Right ventricle myocardium superior (tissue), 1 donor: ENCODE measurements around the gene CTNNA2. TPM values are rescaled to one million over a fixed set of nuclear protein-coding genes. Genes with fewer than 3 reads are reported as not detected.
A peak's percentile ranks its signal among the peaks of the same experiment; 100 is the strongest.
"Not testable (repeated sequence)": the region's sequence is repeated elsewhere in the genome, so short reads cannot be mapped to it uniquely, and the experiment has no call there.

Experiments
- ATAC-seq: fragments of 200-7000 bp; cut with Tn5 transposase; one replicate; pipeline ENCODE4 v1.9.1; 2020; ENCODE audit warnings: mild to moderate bottlenecking; ENCODE audit not compliant: poor library complexity
- DNase-seq: peaks from one replicate; pipeline ENCODE4 v3.0.0-alpha.2; 2020
- intact Hi-C: fragments of 100-400 bp; cut with DNase I; formaldehyde crosslinking; loops from one replicate; pipeline ENCODE4 v1.11.2; 2022
- total RNA-seq: library from RNA; stranded (reverse); fragmentation: NEBNext Ultra II Directional; extraction: Animal tissue kit (Norgen Biotek cat#: 25700); gene quantifications from one replicate; pipeline ENCODE4 v1.2.1, GENCODE V29; 2021
- donor health status: DM: no; HTN: yes; CAD: no; lungs with severe emphysema.

The CTNNA2 gene
- total RNA-seq, 1 donor from 2014 or later, result not detected

DNA sequence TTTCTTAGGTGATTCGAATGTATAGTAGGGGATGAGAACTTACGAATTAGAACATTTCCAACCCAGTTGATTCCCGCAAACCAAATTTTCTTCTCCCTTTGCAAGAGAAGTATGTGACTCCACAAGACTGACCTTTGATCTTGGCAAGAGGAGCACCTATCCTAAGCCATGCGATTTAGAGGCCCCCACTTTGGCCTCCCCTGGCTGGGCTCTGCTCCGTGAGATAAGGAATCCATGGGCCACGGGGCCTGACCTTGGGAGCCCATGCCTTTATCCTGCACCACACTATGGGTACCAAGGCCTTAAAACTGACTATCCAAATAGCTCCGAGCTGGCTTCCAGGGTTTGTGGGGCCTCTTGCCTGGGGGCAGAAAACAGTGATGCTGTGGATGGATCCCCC is 656.0 kb downstream of the CTNNA2 start:
- intact Hi-C loops, result no loop called here
- DNase-seq (no peak), ATAC-seq (no peak)

DNA sequence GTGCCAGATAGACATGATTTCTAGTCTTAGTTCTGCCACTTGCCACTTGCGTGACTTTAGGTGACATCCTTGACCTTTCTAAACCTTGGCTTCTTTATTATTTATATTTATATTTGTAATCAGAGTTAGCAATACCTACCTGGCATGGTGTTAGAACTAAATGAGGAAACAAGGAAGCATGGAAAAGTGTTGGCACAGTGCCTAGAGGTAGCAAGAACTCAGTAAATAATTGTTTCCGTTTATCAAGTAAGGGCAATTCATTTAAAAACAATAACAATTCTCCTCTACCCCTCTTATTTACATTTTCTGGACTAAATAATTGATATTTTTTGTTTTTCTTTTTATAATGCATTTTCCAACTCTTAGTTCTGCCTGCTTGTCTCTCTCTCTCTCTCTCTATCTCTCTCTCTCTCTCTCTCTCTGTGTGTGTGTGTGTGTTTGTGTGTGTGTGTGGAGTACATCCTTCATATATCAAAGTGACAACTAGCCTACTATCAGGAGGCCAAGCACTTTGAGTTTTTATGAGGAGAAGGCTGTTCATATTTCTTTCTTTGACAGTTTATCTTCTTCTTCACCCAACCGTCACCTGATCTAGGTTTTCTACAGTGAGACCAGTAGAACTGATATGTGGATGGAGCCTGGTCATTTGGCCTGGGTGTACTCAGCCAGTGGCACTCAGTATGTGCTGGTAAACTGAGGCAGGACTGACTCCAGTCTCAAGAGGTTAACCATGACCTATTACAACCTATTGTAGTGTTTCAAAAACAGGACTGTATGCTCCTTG is 657.2 kb downstream of the CTNNA2 start:
- no peak for DNase-seq
- ATAC-seq, result no peak
- intact Hi-C loops, result no loop called here

DNA sequence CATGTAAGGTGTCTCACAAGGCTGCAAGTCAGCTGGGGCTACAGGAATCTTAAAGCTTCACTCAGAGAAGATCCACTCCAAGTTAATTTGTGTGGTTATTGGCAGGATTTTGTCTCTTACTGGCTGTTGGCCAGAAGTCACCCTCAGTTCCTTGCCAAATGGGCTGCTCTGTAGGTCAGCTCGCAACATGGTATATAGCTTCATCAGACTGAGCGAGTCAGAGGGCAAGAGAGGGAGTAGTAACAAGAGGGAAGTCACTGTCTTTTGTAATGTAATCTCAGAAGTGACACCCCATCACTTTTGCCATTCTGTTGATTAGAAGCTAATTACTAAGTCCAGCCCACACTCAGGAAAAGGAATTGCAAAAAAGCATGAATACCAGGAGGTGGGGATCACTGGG is 672.2 kb downstream of the CTNNA2 start:
- DNase-seq, result no peak
- no peak for ATAC-seq
- intact Hi-C loops, result no loop called here

DNA sequence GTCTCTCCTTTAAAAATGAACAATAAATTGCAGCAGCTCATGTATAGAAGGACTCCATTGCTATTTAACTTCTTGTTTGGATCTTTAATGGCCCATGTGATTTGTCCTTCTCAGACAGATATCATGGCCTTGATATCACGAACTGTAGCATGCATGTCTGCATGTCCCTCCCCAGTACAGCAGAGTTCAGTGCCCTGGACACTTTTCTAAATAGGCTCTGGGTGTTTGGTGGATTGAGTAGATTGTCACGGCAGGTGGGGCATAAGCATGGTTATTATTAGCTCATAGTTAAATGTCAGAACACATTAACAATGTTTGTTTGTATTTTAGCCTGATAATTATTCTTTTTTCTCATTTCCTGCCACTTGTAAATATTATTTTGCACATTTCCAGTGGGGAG is 673.4 kb downstream of the CTNNA2 start:
- DNase-seq (no peak), ATAC-seq (peak; percentile 45)
- intact Hi-C loops, result no loop called here

DNA sequence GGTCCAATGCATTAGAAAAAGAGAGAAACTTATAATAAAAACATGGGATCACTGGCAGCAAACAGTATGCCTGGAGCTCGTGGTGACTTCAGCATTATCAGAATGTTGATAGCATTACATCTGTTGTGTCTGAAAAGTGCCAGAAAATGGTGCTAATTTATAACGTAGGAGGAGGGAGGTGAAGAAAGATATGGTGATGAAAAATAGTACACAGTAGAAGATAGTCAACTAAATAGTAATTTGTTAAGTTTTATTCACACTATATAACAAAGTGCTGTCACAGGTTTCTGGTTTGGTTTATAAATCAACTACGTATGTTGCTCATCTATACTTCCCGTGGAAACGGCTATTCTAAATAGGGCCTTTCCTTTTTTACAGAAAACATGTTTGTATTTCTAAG is 674.3 kb downstream of the CTNNA2 start:
- DNase-seq (no peak), ATAC-seq (no peak)
- intact Hi-C loops, result no loop called here

DNA sequence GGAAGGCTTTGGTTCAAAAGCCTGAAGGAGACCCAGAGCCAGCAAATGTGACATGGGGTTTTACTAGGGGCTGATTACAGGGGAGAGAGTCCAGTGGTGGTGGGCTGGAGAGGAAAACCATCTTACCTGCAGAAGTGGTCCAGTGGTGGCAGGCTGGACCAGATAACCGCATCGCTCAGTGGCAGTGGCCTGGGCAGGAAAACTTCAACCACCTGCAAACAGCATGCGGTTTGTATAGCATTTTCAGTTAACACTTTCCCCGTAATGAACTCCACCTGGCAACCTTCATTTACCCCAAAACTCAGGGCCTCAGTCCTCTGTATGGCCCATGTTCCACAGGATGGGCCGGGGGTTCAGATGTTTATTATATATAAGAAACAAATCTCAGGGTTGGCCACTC is 677.3 kb downstream of the CTNNA2 start:
- intact Hi-C loops, result no loop called here
- DNase-seq (no peak), ATAC-seq (no peak)

DNA sequence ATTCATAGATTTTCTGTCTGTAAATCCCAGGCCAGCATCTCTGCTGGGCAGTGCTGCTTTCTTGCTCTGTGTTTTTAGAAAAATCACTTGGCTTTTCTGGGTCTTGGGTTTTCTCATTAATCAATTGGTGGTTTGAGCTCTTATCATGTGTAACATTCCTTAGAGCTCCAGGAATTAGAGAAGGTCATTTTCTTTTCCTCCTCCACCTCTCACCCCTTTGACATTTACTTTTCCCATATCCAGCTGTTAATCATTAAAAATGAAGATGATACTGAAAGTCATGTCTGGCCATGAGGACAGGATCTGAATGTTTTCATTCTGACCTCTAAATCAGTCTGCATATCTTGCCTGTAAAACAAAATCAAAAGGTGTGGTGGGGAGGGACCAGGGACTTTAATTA is 680.7 kb downstream of the CTNNA2 start:
- intact Hi-C loops, result no loop called here
- ATAC-seq, result no peak

DNA sequence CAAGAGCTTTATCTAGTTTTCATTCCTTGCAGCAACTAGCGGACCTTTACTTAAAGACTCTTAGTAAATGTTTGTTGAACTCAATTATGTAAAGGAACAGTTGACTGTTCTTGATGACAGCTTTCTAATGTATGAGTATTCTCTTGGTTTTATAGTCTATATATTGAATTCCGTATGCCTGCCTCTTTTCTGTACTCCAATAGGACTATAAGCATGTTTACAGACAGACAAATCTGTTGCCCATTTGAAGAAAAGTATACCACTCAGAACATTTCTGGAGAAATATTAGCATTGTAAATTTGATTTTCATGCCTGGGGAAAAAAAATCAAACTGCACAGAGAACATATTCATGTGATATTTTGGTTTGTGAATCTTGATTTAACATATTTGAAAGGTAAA is 682.2 kb downstream of the CTNNA2 start:
- no peak for ATAC-seq

More for the DNA sequence above, 680.7 kb downstream of the CTNNA2 start:
- no peak for DNase-seq

DNA sequence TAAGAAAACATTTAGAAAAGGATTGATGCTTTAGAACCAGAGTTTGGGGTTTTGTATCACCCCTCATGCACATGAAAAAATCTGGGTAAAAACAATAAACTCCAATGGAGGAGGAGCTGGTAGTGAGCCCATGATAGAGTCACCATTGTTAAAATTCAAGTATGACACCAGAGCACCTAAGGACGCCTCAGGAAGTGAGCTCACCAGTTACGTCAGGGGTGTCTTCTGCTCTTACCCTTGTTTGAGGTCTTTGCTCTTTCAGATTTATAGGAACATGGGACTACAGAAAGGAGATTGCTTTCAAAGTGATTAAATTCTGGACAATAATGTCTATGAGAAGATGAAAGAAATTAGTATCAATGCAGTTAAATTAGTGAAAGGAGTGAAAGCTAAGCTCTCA is 685.2 kb downstream of the CTNNA2 start:
- ATAC-seq (no peak), DNase-seq (no peak)
- intact Hi-C loops, result no loop called here

More for the DNA sequence above, 682.2 kb downstream of the CTNNA2 start:
- no peak for DNase-seq
- intact Hi-C loops, result no loop called here

DNA sequence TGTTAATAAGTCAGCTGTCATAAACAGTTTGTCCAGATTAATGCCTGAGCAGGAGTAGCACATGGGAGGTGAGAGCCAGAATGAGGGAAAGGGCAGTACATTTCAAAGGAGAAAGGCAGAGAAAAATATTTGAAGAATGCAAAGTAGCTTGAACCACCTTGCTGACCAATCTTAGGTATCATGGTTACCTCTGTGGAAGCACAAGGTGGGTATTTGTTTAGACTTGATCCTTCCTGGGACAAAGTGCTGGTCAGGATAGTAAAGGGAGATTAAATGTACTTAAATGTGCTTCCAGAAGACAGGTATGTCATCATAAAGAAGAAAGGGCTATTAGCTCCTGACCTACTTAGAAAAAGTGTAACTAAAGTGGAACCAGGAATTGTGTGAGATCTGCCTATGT is 686.7 kb downstream of the CTNNA2 start:
- ATAC-seq, result no peak
- intact Hi-C loops, result no loop called here
- no peak for DNase-seq

DNA sequence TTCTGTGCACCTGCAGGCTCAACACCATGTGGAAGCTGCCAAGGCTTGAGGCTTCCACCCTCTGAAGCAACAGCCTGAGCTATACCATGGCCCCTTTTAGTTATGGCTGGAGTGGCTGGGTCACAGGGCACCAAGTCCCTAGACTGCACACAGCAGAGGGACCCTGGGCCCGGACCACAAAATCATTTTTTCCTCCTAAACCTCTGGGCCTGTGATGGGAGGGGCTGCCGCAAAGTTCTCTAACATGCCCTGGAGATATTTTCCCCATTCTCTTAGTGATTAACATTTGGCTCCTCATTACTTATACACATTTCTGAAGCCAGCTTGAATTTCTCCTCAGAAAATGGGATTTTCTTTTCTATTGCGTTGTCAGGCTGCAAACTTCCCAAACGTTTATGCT is 691.1 kb downstream of the CTNNA2 start:
- intact Hi-C loops, ATAC-seq, DNase-seq: not testable (repeated sequence)

DNA sequence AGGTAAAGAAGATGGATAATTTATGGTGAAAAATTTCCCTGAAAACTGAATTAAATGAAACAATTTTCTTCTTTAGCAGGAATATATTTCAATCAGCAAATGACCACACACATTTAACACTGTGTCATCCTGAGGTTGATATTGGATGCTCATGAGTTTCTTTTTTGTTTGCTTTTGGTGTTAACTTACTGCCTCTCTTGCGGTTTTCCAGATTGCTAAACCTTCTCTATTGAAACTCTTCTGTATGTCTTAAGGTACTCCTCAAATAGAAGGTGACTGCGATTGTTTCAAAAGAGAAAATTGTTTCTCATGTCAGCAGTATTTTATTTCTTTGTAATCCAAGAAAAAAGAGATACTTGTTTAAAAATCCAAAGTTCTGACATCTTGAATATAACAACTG is 692.6 kb downstream of the CTNNA2 start:
- no peak for DNase-seq
- no peak for ATAC-seq
- intact Hi-C loops, result no loop called here

DNA sequence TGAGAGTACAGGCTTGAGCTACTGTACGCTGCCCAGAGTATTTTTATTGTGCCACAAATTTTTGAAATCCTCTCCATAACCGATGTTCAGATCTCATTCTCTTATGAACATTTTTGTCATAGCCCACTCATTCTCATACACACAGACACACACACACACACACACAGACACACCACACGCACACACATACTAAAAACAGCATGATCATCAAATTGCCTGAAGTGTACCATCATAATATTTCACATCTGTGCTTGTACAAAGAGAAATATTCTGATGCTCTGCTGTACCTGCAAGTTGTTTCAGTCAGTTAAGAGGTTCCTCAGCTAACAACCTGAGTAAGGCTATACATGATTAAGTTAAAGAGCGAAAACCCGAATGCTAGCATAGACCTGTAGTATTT is 696.6 kb downstream of the CTNNA2 start:
- intact Hi-C loops, result no loop called here
- DNase-seq (no peak), ATAC-seq (no peak)

DNA sequence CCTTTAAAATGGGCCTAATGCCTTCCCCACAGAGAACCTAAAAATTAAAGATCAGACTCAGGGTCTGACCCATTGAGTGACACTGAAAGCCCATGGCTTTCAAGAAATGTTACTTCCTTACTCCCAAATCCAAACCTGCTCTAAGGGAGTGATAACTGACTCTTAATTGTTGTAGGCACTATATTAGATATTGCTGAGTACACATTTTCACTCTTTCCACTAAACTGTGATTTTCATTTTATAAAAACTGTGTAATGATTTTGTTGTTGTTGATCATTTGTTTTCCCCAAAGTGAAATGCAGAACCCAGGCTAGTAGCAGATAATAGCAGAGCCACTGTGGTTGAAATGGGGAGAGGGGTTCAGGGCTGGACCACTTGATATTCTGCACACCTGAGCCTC is 704.6 kb downstream of the CTNNA2 start:
- ATAC-seq (no peak), DNase-seq (no peak)
- intact Hi-C loops, result no loop called here

DNA sequence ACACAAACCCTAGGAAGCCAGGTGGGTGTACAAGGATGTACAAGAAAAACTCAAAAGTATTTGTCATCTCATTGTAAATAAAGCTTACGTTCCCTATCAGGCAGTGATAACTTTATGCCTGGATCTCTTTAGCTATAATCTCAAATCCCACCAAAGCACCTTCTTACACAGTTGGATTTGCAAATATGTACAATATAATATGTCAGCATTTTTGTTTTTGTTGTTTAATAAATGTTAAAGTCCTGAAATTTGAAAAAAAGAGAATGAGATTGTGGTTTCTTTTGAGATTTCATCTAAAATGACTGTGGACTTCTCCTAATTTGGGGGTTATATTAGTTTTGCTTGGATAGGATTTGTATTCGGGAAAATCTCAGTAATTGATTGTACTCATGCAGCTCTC is 709.8 kb downstream of the CTNNA2 start:
- intact Hi-C loops, result no loop called here
- no peak for ATAC-seq
- DNase-seq, result no peak

DNA sequence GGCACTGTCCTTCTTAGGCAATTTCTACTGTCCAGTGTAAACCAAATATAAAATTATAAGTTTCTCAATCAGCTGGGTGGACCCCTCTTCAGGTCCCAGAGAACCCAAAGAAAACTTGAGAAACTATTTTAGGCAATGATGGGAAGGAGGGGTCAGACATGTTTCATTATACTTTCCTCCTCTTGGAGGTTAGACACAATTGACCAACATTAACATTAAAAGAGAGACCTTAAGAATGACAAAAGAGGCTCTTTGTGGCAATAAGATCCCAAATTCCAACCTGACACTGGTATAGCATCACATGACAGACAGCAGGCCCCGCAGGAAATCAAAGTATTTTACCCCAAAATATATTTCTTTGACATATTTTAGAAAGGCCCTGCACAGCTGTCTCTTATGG is 718.6 kb downstream of the CTNNA2 start:
- intact Hi-C loops, result no loop called here
- DNase-seq (no peak), ATAC-seq (no peak)

DNA sequence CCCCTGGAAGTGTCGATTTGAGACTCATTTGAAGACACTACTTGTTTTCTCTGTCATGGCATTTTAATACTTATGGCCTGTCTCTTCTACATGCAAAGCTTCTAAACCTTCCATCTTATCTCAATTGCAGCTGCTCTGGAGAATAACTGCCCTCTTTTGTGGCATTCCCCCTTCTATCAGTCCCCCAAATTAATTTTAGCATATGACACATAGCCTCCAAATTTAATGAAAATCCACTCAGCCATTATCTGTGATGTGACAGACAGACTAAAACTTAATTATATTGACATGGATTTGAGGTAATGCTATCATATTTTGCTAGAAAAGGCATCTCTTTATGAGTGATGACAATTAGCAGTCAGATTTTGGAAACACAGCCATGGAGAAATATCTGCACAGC is 720.5 kb downstream of the CTNNA2 start:
- DNase-seq (no peak), ATAC-seq (no peak)
- intact Hi-C loops, result no loop called here

DNA sequence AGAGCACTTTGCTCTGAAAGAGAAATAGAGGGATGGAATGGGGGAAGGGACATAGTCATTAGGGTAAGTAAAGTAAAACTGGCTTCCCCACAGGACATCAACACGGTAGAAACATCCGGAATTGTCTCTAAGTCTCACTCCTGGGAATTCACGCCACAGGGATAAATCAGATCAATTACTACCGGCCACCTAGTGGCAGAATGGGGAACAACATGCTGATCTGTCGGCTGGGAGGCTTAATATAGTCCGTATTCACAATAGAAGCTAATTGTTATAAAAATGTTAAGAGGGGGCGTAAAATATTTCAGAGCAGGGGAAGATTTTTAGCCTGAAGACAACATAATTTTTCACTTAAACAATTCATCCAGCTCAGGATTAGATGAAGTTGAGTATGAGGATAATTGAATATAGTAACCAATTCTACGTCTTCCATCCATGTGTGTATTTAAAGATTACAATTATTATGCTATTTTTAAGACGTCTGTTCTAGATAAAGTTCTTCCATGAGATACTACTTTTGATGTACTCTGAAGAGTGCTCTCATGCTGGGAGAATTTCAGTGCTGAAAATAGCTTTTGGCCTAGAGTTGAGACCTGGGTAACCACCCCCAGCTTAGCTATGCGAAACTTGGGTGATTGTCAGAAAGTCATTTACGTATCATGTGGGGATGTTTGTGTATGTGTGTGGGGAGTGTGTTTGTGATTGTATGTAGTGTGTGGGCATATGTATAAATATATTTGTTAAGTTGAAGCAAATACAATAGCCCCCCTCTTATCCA is 726.0 kb downstream of the CTNNA2 start:
- DNase-seq, result no peak
- intact Hi-C loops, result no loop called here
- peak; percentile 69 for ATAC-seq

DNA sequence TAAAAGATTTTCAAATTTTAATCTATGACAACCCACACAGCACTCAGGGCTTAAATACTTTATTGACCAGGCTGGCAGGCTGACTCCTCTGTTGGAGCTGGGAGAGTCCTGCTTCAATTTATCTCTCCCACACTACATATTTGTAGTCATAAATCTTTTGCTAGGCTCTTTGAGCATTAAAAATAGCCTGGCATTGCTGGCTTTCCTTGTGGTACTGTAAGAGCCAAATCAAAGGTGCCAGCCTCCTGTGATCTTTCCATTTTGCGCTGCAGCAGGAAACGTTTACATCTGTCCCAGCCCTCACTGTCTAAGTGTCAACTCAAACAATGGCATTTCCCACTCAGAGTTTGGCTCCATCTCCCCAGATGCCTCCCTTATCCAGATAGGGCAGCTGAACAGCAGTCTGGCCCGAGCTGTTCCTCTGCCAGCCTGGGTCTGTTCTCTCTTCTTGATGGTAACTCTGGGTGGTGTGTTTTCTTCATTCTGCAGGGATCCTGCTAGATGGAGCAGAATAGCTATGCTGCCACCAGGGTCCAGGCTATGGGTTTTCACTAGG is 729.6 kb downstream of the CTNNA2 start:
- ATAC-seq (peak; percentile 94), DNase-seq (peak; percentile 56)
- intact Hi-C loops, result no loop called here
